A549 (cell line): ENCODE measurements around the gene CEP112. TPM values are rescaled to one million over a fixed set of nuclear protein-coding genes. Genes with fewer than 3 reads are reported as not detected.
A peak's percentile ranks its signal among the peaks of the same experiment; 100 is the strongest.

Source experiments
- ATAC-seq, 2 experiments: fragments of 200-7000 bp in 1 of 2; fragments of >200 bp in 1 of 2; cut with Nextera tagmentation in 1 of 2; cut with Tn5 transposase in 1 of 2; 3 replicates each; pipeline versions ENCODE4 v1.8.0 to v1.9.1; 2018 to 2020; ENCODE audit warnings: mild to moderate bottlenecking in 1 of 2, moderate library complexity in 1 of 2
- CTCF ChIA-PET: fragments of 300-600 bp; sonication (Branson Sonifier 250); formaldehyde crosslinking; extraction: SDS; loops from one replicate; lab custom pipeline; 2021; ENCODE audit warnings: antibody characterized with exemption, inconsistent platforms; lab: Yijun Ruan, JAX
- POLR2A ChIA-PET: fragments of 350-600 bp; formaldehyde crosslinking; extraction: SDS; loops from one replicate; lab custom pipeline; 2021; ENCODE audit warnings: antibody characterized with exemption, inconsistent platforms; lab: Yijun Ruan, JAX
- DNase-seq, 2 experiments: peaks; one replicate each; pipeline versions ENCODE4 v3.0.0 to v3.0.0-alpha.2; 2011 to 2016; ENCODE audit warnings: low read depth in 1 of 2, low spot score in 1 of 2
- FAIRE-seq: peaks from 2 replicates; lab custom pipeline; 2011; peaks lifted over from hg19 to GRCh38; lab: Jason Lieb, UNC
- H3K27ac ChIP-seq, 2 experiments: fragments of >200 bp; sonication (Bioruptor Twin); formaldehyde crosslinking; 3 replicates each; pipeline ENCODE4 v1.5.1; 2016 to 2017
- H3K4me1 ChIP-seq: fragments of >200 bp; sonication (Bioruptor Twin); formaldehyde crosslinking; 3 replicates; pipeline ENCODE4 v1.6.1; 2016
- H3K4me2 ChIP-seq: fragments of >200 bp; sonication (Bioruptor Twin); formaldehyde crosslinking; 3 replicates; pipeline ENCODE4 v1.6.1; 2016
- H3K4me3 ChIP-seq: fragments of >200 bp; sonication (Bioruptor Twin); formaldehyde crosslinking; 3 replicates; pipeline ENCODE4 v1.5.1; 2016
- H3K9me3 ChIP-seq: fragments of >200 bp; sonication (Bioruptor Twin); formaldehyde crosslinking; 3 replicates; pipeline ENCODE4 v1.6.1; 2016
- BHLHE40 ChIP-seq: IDR thresholded peaks from 2 replicates; pipeline ENCODE4 v1.6.1; 2012; ENCODE audit warnings: low read depth, low read length, inconsistent platforms
- CEBPB ChIP-seq, 2 experiments: fragments of >200 bp in 1 of 2; sonication (Bioruptor Twin) in 1 of 2; formaldehyde crosslinking in 1 of 2; IDR thresholded peaks; 2 replicates each; pipeline ENCODE4 v1.6.1; 2012 to 2016
- ELK1 ChIP-seq: fragments of 150-350 bp; IDR thresholded peaks from 2 replicates; pipeline ENCODE4 v1.6.1; 2014; ENCODE audit warnings: low read depth, mild to moderate bottlenecking, low read length
- EP300 ChIP-seq, 2 experiments: fragments of >200 bp; sonication (Bioruptor Twin); formaldehyde crosslinking; IDR thresholded peaks; 2 replicates in 1 of 2; 3 replicates in 1 of 2; pipeline ENCODE4 v1.6.1; 2016 to 2017
- FOSB ChIP-seq: fragments of 250-450 bp; sonication (Bioruptor Pico); IDR thresholded peaks from 2 replicates; pipeline ENCODE4 v1.5.0; 2020; ENCODE audit warnings: mild to moderate bottlenecking, moderate library complexity
- FOSL2 ChIP-seq, 2 experiments: fragments of 450-650 bp in 1 of 2; fragments of >200 bp in 1 of 2; sonication (Bioruptor Twin) in 1 of 2; formaldehyde crosslinking; IDR thresholded peaks; 2 replicates each; pipeline versions ENCODE4 v1.5.0 to v1.6.1; 2016 to 2020; ENCODE audit warnings: mild to moderate bottlenecking in 1 of 2, moderate library complexity in 1 of 2
- FOXS1 ChIP-seq: fragments of 250-450 bp; sonication (Bioruptor Pico); IDR thresholded peaks from 2 replicates; pipeline ENCODE4 v1.5.0; 2020; ENCODE audit warnings: mild to moderate bottlenecking, moderate library complexity
- GATA3 ChIP-seq: IDR thresholded peaks from 2 replicates; pipeline ENCODE4 v1.6.1; 2012; ENCODE audit warnings: borderline replicate concordance
- HDAC2 ChIP-seq: fragments of 200-600 bp; sonication (generic); IDR thresholded peaks from 2 replicates; pipeline ENCODE4 v1.6.1; 2016
- HOXB5 ChIP-seq: fragments of 250-450 bp; sonication (Bioruptor Pico); IDR thresholded peaks from 2 replicates; pipeline ENCODE4 v1.5.0; 2020; ENCODE audit warnings: mild to moderate bottlenecking, moderate library complexity
- MAZ ChIP-seq: fragments of 150-350 bp; IDR thresholded peaks from 2 replicates; pipeline ENCODE4 v1.6.1; 2014; ENCODE audit warnings: antibody characterized with exemption, low read depth, low read length, borderline replicate concordance
- NPAS2 ChIP-seq: fragments of 250-450 bp; sonication (Bioruptor Pico); IDR thresholded peaks from 2 replicates; pipeline ENCODE4 v1.8.0; 2022; ENCODE audit warnings: mild to moderate bottlenecking, moderate library complexity, borderline replicate concordance
- PHF8 ChIP-seq: fragments of 200-600 bp; sonication (generic); IDR thresholded peaks from 2 replicates; pipeline ENCODE4 v1.6.1; 2016; ENCODE audit warnings: low read depth, mild to moderate bottlenecking, antibody characterized with exemption, moderate library complexity, borderline replicate concordance
- RAD21 ChIP-seq, 2 experiments: fragments of >200 bp in 1 of 2; sonication (Bioruptor Twin) in 1 of 2; formaldehyde crosslinking in 1 of 2; IDR thresholded peaks in 1 of 2; conservative IDR thresholded peaks in 1 of 2; 2 replicates in 1 of 2; 3 replicates in 1 of 2; pipeline ENCODE4 v1.6.1; 2012 to 2018; ENCODE audit warnings: inconsistent platforms in 1 of 2
- RFX5 ChIP-seq: fragments of 450-650 bp; IDR thresholded peaks from 2 replicates; pipeline ENCODE4 v1.7.1; 2014; ENCODE audit warnings: antibody characterized with exemption, mild to moderate bottlenecking, moderate library complexity
- RNF2 ChIP-seq: fragments of 200-600 bp; sonication (generic); IDR thresholded peaks from 2 replicates; pipeline ENCODE4 v1.6.1; 2016; ENCODE audit warnings: low read depth, mild to moderate bottlenecking, antibody characterized with exemption, moderate library complexity, borderline replicate concordance
- SMC3 ChIP-seq: fragments of >200 bp; sonication (Bioruptor Twin); formaldehyde crosslinking; IDR thresholded peaks from 3 replicates; pipeline ENCODE4 v1.6.1; 2018; ENCODE audit warnings: inconsistent platforms
- SREBF2 ChIP-seq: fragments of 450-650 bp; IDR thresholded peaks from 2 replicates; pipeline ENCODE4 v1.6.1; 2014; ENCODE audit warnings: mild to moderate bottlenecking, moderate library complexity
- TFCP2L1 ChIP-seq: fragments of 250-450 bp; sonication (Bioruptor Pico); IDR thresholded peaks from 2 replicates; pipeline ENCODE4 v1.5.0; 2021; ENCODE audit warnings: mild to moderate bottlenecking
- USF2 ChIP-seq: fragments of 450-650 bp; IDR thresholded peaks from 2 replicates; pipeline ENCODE4 v1.6.1; 2014; ENCODE audit warnings: antibody characterized with exemption
- ZFP36 ChIP-seq: fragments of 450-650 bp; IDR thresholded peaks from 2 replicates; pipeline ENCODE4 v1.6.1; 2014; ENCODE audit warnings: borderline replicate concordance; ENCODE audit not compliant: partially characterized antibody
- ZNF302 ChIP-seq: fragments of 250-450 bp; sonication (Bioruptor Pico); IDR thresholded peaks from 2 replicates; pipeline ENCODE4 v1.9.0; 2021; ENCODE audit warnings: inconsistent platforms, mild to moderate bottlenecking, moderate library complexity
- WGBS: methylation state at CpG from one replicate; pipeline ENCODE4 v1.1.6; 2017; ENCODE audit errors: missing lambda C conversion rate; 5-methylcytosine and 5-hydroxymethylcytosine counted together
- polyA plus RNA-seq, 4 experiments: library from polyadenylated mRNA; depleted of rRNA in 3 of 4; stranded (reverse); fragments of >200 nt; fragmentation: RNase III in 1 of 4; extraction: RNeasy Plus Mini Kit Qiagen cat#74134 plus additional on column Dnase treatment in 1 of 4; gene quantifications; 2 replicates in 3 of 4; 3 replicates in 1 of 4; pipeline ENCODE4 v1.2.3, GENCODE V29; 2011 to 2017
- TF ChIP-seq, protein P1 (sequence below): fragments of 250-450 bp; sonication (Bioruptor Pico); IDR thresholded peaks from 2 replicates; pipeline ENCODE4 v1.5.0; 2020; ENCODE audit warnings: low read depth, mild to moderate bottlenecking, moderate library complexity
- TF ChIP-seq, protein P2 (sequence below): fragments of >200 bp; sonication (Bioruptor Twin); formaldehyde crosslinking; IDR thresholded peaks from 3 replicates; pipeline ENCODE4 v1.5.1; 2016

Gene CEP112
- polyA plus RNA-seq, 2 of the 4 experiments (the other 2 are of a cell fraction): 9.6 to 15.2 TPM

- H3K4me3 ChIP-seq: no peak overlapping the region
- no peak overlapping the region; the same call in 2 of the 3 replicates for H3K4me2 ChIP-seq
- H3K27ac ChIP-seq: peak overlapping the region in 1 of 2 experiments; percentile 69; a peak in 3 of 6 replicates
- H3K4me1 ChIP-seq: peaks cover 22% of the 10 kb centered on the region
- ATAC-seq (no peak), DNase-seq (no peak), FAIRE-seq (no peak)
- 85% methylated on average over 6 of the region's 6 CpGs for WGBS
- H3K9me3 ChIP-seq: no peaks in the 10 kb centered on the region
- CTCF ChIA-PET: interaction anchor here (1.0 to 2.7 kb wide), 6 partner anchors 8 to 1008 kb away, joined by 3 to 9 read pairs (median 4); no protein-coding TSS in a partner anchor
- no peak for TF ChIP-seq MAZ
- POLR2A ChIA-PET: no interaction called here
Observed at GRCh38 chr17:66240013-66240412, 48.1 kb upstream of the CEP112 start.

DNA sequence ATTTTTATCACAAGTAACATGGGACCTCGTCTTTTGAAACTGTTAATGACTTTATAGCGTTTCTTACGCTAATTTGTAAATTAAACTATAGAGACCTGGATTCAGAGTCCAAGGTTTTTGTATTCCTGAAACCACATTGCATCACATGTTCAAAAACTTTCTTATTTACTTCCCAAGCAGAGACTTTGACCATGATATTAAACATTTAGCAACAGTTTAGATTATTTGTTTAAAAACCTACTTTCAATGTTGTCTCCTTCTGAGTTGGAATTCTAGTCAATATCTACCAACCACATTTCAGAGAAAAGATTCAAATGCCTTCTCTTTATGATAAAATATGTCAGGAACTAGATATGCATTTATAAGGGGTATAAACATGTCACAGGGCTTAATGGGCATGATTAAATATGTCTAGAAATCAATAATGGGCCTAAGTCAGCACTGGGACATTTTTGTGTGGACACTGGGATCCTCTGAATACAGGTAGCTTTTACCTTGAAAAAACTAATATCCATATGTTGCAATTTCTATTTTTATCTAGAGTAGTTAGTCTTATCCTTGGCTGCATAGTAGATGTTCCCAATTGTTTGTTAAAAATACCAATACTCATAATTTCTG, 43.6 kb upstream of the CEP112 start:
- ATAC-seq (no peak), FAIRE-seq (peak; percentile 46), DNase-seq (no peak)
- TF ChIP-seq SMC3: no peak
- no peaks in the 10 kb centered on the region for H3K9me3 ChIP-seq
- peaks cover 21% of the 10 kb centered on the region for H3K4me1 ChIP-seq
- H3K27ac ChIP-seq: no peak overlapping the region
- 81% methylated on average over 3 of the region's 3 CpGs for WGBS
- CTCF ChIA-PET: interaction anchor here (1.0 to 1.1 kb wide), 2 partner anchors 17 to 298 kb away, joined by 4 read pairs; no protein-coding TSS in a partner anchor
- H3K4me2 ChIP-seq: no peak overlapping the region
- POLR2A ChIA-PET: no interaction called here
- no peak overlapping the region for H3K4me3 ChIP-seq

GRCh38 chr17:66234611-66235010, 42.7 kb upstream of the CEP112 start:
- POLR2A ChIA-PET: no interaction called here
- CTCF ChIA-PET: interaction anchor here (0.6 to 1.1 kb wide), 2 partner anchors 20 to 93 kb away, joined by 3 to 4 read pairs; no protein-coding TSS in a partner anchor
- DNase-seq (no peak), FAIRE-seq (no peak), ATAC-seq (no peak)
- no peak overlapping the region for H3K4me2 ChIP-seq
- H3K27ac ChIP-seq: no peak overlapping the region
- no peak overlapping the region for H3K4me3 ChIP-seq
- H3K9me3 ChIP-seq: no peaks in the 10 kb centered on the region
- 89% methylated on average over 3 of the region's 3 CpGs for WGBS
- TF ChIP-seq, protein P1, sequence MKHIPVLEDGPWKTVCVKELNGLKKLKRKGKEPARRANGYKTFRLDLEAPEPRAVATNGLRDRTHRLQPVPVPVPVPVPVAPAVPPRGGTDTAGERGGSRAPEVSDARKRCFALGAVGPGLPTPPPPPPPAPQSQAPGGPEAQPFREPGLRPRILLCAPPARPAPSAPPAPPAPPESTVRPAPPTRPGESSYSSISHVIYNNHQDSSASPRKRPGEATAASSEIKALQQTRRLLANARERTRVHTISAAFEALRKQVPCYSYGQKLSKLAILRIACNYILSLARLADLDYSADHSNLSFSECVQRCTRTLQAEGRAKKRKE (CRISPR knock-in tag): no peak
- no peak for TF ChIP-seq FOXS1 (CRISPR knock-in tag)
- TF ChIP-seq NPAS2: no peak
- TF ChIP-seq GATA3: no peak
- TF ChIP-seq USF2: no peak
- no peak for TF ChIP-seq FOSL2 (IDR thresholded peaks at IDR 0.05)
- TF ChIP-seq FOSL2 (CRISPR knock-in tag; IDR thresholded peaks at IDR 0.05): no peak
- TF ChIP-seq BHLHE40: no peak
- no peak for TF ChIP-seq HOXB5 (CRISPR knock-in tag)
- TF ChIP-seq, all 56 proteins: peak for 0
- H3K4me1 ChIP-seq: peaks cover 24% of the 10 kb centered on the region

DNA sequence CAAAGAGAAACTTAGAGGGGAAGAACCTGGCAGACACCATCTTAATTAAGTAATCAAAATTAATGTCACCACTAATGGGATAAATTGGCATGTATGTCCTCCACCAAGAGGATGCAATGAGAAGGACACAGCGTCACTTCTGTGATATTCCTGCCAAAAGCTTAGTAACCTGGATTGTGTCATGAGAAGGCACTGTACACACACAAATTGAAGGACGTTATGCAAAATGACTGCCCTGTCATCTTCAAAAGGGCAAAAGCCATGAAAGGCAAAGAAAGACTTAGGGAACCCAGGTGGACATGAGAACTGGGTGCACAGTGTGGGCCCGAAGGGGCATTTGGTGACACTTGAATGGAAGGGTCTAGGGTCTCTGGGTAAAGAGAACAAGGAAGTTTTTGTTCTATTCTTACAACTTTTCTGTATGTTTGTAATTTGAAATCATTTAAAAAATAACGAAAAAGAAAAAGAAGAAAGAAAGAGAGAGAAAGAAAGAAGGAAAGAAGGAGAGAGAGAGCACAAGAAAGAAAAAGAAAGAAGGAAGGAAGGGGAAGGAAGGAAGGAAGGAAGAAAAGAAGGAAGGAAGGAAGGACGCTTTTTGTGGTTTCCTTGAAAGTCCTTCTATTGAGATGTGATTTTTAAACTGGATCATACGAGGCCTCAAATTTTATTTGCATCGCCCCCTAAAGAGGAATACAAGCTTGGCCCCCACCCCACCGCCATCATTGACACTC, 41.3 kb upstream of the CEP112 start:
- DNase-seq (peak in 1 of 2 experiments; percentile 20), FAIRE-seq (no peak), ATAC-seq (peak; percentile 26 to 41; a peak in 2 of 6 replicates)
- POLR2A ChIA-PET: no interaction called here
- WGBS: 72% methylated on average over 8 of the region's 8 CpGs
- CTCF ChIA-PET: interaction anchor here (0.9 to 2.1 kb wide), 5 partner anchors 16 to 361 kb away, joined by 3 to 4 read pairs (median 3); no protein-coding TSS in a partner anchor
- peak overlapping the region; percentile 20 to 43; a peak in 3 of 6 replicates for H3K27ac ChIP-seq
- no peak overlapping the region for H3K4me3 ChIP-seq
- no peak overlapping the region for H3K4me2 ChIP-seq
- peaks cover 36% of the 10 kb centered on the region for H3K4me1 ChIP-seq
- H3K9me3 ChIP-seq: no peaks in the 10 kb centered on the region
- TF ChIP-seq RNF2 (no peak), CEBPB (IDR thresholded peaks at IDR 0.05) (no peak), RAD21 (conservative IDR thresholded peaks at IDR 0.05 in 1 of 2, IDR thresholded peaks at IDR 0.05 in 1 of 2) (no peak), ZFP36 (no peak), SMC3 (no peak), TFCP2L1 (CRISPR knock-in tag) (no peak), FOSB (CRISPR knock-in tag) (no peak), SREBF2 (no peak), ZNF302 (CRISPR knock-in tag) (no peak), EP300 (IDR thresholded peaks at IDR 0.05) (no peak), ELK1 (no peak), PHF8 (no peak), HDAC2 (no peak), RFX5 (no peak)
- TF ChIP-seq, protein P2, sequence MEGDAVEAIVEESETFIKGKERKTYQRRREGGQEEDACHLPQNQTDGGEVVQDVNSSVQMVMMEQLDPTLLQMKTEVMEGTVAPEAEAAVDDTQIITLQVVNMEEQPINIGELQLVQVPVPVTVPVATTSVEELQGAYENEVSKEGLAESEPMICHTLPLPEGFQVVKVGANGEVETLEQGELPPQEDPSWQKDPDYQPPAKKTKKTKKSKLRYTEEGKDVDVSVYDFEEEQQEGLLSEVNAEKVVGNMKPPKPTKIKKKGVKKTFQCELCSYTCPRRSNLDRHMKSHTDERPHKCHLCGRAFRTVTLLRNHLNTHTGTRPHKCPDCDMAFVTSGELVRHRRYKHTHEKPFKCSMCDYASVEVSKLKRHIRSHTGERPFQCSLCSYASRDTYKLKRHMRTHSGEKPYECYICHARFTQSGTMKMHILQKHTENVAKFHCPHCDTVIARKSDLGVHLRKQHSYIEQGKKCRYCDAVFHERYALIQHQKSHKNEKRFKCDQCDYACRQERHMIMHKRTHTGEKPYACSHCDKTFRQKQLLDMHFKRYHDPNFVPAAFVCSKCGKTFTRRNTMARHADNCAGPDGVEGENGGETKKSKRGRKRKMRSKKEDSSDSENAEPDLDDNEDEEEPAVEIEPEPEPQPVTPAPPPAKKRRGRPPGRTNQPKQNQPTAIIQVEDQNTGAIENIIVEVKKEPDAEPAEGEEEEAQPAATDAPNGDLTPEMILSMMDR: no peak
